HUES48 (cell line): ENCODE measurements around the gene IBA57.
A peak's percentile ranks its signal among the peaks of the same experiment; 100 is the strongest.

Experiments used
- H3K27ac ChIP-seq: one replicate; pipeline ENCODE4 v1.7.0; 2013; ENCODE audit warnings: low read depth, low read length, inconsistent platforms
- H3K27me3 ChIP-seq: 2 replicates; pipeline ENCODE4 v1.6.1; 2013; ENCODE audit warnings: mild to moderate bottlenecking, low read length; ENCODE audit not compliant: control insufficient read depth, insufficient read depth
- H3K36me3 ChIP-seq: 2 replicates; pipeline ENCODE4 v1.6.1; 2013; ENCODE audit warnings: low read length; ENCODE audit not compliant: control insufficient read depth, insufficient read depth
- H3K4me1 ChIP-seq: 2 replicates; pipeline ENCODE4 v1.6.1; 2013; ENCODE audit warnings: mild to moderate bottlenecking, low read length; ENCODE audit not compliant: control insufficient read depth, insufficient read depth
- H3K4me3 ChIP-seq: 2 replicates; pipeline ENCODE4 v1.5.1; 2013; ENCODE audit warnings: mild to moderate bottlenecking, low read depth, low read length
- H3K9ac ChIP-seq: 2 replicates; pipeline ENCODE4 v1.6.1; 2013; ENCODE audit warnings: mild to moderate bottlenecking, low read depth, low read length, moderate library complexity
- H3K9me3 ChIP-seq: 2 replicates; pipeline ENCODE4 v1.6.1; 2013; ENCODE audit warnings: low read length; ENCODE audit not compliant: control insufficient read depth, insufficient read depth

Gene IBA57

DNA sequence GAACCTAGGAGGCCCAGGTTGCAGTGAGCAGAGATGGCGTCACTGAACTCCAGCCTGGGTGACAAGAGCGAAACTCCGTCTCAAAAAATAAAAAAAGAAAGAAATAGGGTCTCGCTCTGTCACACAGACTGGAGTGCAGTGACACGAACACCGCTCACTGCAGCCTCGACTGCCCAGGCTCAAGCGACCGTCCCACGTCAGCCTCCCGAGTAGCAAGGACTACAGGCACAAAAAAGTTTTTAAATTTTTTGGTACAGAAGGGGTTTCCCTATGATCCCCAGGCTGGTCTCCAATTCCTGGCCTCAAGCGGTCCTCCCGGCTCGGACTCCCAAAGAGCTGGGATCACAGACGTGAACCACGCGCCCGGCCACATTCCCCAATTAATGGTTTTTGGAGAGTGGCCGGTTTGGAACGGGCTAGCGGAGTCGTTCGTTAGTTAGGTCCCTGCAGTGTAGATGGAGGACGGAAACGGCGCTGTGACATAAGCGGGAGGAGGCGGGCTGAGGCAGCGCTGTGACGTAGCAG, 26.1 kb upstream of the IBA57 start:
- Histone ChIP-seq H3K4me3 (peak overlapping the region; percentile 87), H3K27ac (peak overlapping the region; percentile 87), H3K36me3 (no peaks in the 10 kb centered on the region), H3K9me3 (no peaks in the 10 kb centered on the region), H3K27me3 (peaks cover 34% of the 10 kb centered on the region), H3K4me1 (peaks cover 6% of the 10 kb centered on the region; the same call in 1 of the 2 replicates), H3K9ac (peak overlapping the region; percentile 63; the same call in 1 of the 2 replicates)

GRCh38 chr1:228139931-228140723, 25.5 kb upstream of the IBA57 start, which contains the start of gene GUK1:
GUK1 (plus strand) TSS chr1:228140279; CDS start chr1:228140303, 24 bp downstream.
- Histone ChIP-seq H3K4me3 (peak within 1 kb of the TSS; percentile 87), H3K27ac (peak within 1 kb of the TSS; percentile 87), H3K9me3 (no peaks in the 10 kb centered on the region), H3K9ac (peak within 1 kb of the TSS; percentile 79), H3K36me3 (no peaks in the 10 kb centered on the region), H3K4me1 (peaks cover 6% of the 10 kb centered on the region; the same call in 1 of the 2 replicates), H3K27me3 (peaks cover 29% of the 10 kb centered on the region)

DNA sequence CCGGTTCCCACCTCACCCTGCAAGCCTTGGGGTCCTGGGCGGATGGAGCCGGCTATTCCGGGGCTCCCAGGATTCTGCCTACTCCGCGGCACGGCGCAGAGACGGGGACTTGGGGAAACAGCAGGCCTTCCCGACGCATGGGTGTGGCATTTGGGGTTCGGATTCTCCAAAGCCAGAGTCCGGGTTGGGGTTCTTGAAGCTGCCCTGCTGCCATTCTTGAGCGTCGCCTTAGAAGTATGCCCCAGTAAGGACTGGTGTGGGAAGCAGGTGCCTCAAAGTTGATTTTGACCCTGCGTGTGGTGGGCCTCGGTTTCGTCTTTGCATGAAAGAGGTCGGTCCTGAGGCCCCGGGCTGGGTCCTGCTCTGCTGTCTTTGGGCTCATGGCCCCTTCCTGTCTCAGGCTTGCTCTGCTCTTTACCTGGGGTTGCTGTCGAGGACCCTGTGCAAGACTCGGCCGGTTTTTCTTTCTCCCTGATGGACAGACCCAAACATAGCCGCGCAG, 24.8 kb upstream of the IBA57 start:
- peak overlapping the region; percentile 78 for H3K27ac ChIP-seq

GRCh38 chr1:228141226-228142044, 24.2 kb upstream of the IBA57 start:
- peak overlapping the region; percentile 78 for H3K27ac ChIP-seq
- no peaks in the 10 kb centered on the region for H3K9me3 ChIP-seq
- H3K27me3 ChIP-seq, result peaks cover 16% of the 10 kb centered on the region
- 0 out of 2 replicates have a peak overlapping the region, but pooled peaks have one; percentile 79 for H3K9ac ChIP-seq
- H3K4me1 ChIP-seq, result peaks cover 6% of the 10 kb centered on the region; the same call in 1 of the 2 replicates
- H3K4me3 ChIP-seq, result peak overlapping the region; percentile 87
- H3K36me3 ChIP-seq, result 0 out of 2 replicates have a peak, but pooled peaks cover 3% of the 10 kb centered on the region

More for the DNA sequence above, 24.8 kb upstream of the IBA57 start:
- no peaks in the 10 kb centered on the region for H3K9me3 ChIP-seq
- H3K36me3 ChIP-seq, result 0 out of 2 replicates have a peak, but pooled peaks cover 3% of the 10 kb centered on the region
- H3K4me3 ChIP-seq, result peak overlapping the region; percentile 87
- H3K27me3 ChIP-seq, result peaks cover 22% of the 10 kb centered on the region
- peaks cover 6% of the 10 kb centered on the region; the same call in 1 of the 2 replicates for H3K4me1 ChIP-seq
- H3K9ac ChIP-seq, result peak overlapping the region; percentile 79

DNA sequence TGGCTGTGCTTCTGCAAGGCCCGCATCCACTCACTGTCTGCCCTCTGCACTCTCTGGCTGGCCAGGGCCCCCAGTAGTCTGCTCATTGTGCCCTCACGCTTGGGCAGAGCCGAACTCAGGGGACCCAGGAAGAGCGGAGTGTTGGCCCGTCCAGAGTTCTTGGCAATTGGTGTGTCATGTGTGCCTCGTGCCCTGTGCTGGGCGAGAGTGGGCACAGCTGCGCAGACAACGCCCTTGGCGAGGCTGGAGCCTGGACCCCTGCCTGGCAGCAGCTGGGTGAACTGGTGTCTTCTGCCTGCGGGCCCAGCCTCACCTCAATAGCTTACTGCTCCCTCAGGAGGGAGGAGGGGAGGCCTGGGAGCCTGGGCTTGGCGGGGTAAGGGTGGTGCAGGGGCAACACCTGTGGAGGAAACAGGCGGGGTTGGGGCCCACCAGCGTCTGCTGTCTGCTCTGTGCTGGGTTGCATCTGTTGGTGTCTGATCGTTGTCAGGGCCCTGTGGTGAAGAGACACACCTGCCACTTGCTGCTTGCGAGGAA, 23.4 kb upstream of the IBA57 start:
- Histone ChIP-seq H3K27ac (no peak overlapping the region), H3K4me3 (no peak overlapping the region), H3K9me3 (no peaks in the 10 kb centered on the region), H3K9ac (no peak overlapping the region), H3K27me3 (peaks cover 8% of the 10 kb centered on the region), H3K36me3 (0 out of 2 replicates have a peak, but pooled peaks cover 3% of the 10 kb centered on the region), H3K4me1 (peaks cover 6% of the 10 kb centered on the region; the same call in 1 of the 2 replicates)

- Histone ChIP-seq H3K27ac (no peak overlapping the region), H3K36me3 (0 out of 2 replicates have a peak, but pooled peaks cover 3% of the 10 kb centered on the region), H3K27me3 (peaks cover 3% of the 10 kb centered on the region; the same call in 1 of the 2 replicates), H3K4me1 (peaks cover 6% of the 10 kb centered on the region; the same call in 1 of the 2 replicates), H3K4me3 (no peak overlapping the region), H3K9me3 (no peaks in the 10 kb centered on the region), H3K9ac (no peak overlapping the region)
These were observed 22.9 kb upstream of the IBA57 start for GRCh38 chr1:228142701-228143136.

DNA sequence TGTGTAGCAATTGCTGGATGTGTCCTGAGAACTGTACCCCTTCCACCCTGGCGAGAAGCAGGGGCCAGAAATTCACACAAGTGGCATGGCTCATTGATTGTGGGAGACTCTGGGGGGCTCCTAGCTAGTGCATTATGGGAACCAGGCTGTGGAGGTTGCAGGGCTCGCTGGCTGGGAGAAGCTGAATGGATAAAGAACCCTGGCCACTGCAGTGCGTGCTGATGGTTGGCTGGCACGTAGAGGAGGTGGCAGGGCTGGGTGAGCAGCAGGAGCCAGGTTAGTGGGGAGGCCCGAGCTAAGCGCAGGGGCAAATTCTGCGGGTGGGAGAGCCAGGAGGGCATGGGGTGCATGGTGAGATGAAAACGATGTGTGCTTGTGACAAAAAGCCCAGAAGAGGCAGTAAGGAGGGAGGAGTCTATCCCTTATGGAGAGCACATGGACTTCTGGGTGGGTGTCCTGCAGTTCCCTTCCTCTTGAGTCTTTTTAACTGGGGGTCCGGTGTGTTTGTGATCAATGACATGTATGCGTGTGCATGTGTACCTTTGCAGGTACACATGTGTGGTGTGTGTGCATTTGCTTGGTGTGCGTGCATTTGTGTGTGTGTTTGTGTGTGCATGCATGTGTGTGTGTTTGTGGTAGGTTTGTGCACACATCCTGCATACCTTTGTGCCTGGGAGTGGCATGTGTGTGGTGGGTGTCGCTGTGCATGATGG, 22.0 kb upstream of the IBA57 start:
- no peak overlapping the region for H3K9ac ChIP-seq
- no peaks in the 10 kb centered on the region for H3K27me3 ChIP-seq
- no peak overlapping the region for H3K27ac ChIP-seq
- no peaks in the 10 kb centered on the region for H3K9me3 ChIP-seq
- H3K36me3 ChIP-seq, result peaks cover 9% of the 10 kb centered on the region; the same call in 1 of the 2 replicates
- H3K4me3 ChIP-seq, result no peak overlapping the region
- H3K4me1 ChIP-seq, result peaks cover 6% of the 10 kb centered on the region; the same call in 1 of the 2 replicates

GRCh38 chr1:228144193-228144992, 21.2 kb upstream of the IBA57 start:
- Histone ChIP-seq H3K4me3 (no peak overlapping the region), H3K27ac (no peak overlapping the region), H3K9ac (no peak overlapping the region), H3K4me1 (peaks cover 6% of the 10 kb centered on the region; the same call in 1 of the 2 replicates), H3K36me3 (peaks cover 11% of the 10 kb centered on the region; the same call in 1 of the 2 replicates), H3K27me3 (no peaks in the 10 kb centered on the region), H3K9me3 (no peaks in the 10 kb centered on the region)

DNA sequence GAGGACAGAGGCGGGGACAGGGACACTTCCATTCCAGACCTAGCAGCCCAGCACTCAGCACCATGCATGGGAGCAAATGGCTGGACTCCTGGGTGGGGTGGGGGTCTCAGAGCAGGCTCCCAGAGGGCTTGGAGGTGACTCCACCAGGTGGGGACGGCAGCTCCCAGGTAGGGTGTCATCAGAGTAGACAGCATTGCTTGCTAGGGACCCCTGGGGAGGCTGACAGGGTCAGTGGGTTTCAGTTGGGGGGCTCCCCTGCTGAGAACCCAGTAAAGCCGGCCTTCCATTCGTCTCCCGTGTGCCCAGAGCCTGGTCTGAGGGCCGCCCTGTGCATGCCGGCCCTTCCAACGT, 20.6 kb upstream of the IBA57 start:
- Histone ChIP-seq H3K9ac (no peak overlapping the region), H3K27me3 (no peaks in the 10 kb centered on the region), H3K27ac (no peak overlapping the region), H3K9me3 (no peaks in the 10 kb centered on the region), H3K4me3 (no peak overlapping the region), H3K4me1 (peaks cover 8% of the 10 kb centered on the region), H3K36me3 (peaks cover 11% of the 10 kb centered on the region; the same call in 1 of the 2 replicates)
